IMR-90 (cell line): Measurements from ENCODE around the gene DMP1. TPM values are rescaled to one million over a fixed set of nuclear protein-coding genes. Genes with fewer than 3 reads are reported as not detected.

Experiments
- ATAC-seq: fragments of 200-7000 bp; cut with Tn5 transposase; 2 replicates; pipeline ENCODE4 v1.9.1; 2020; ENCODE audit warnings: low read depth, mild to moderate bottlenecking, moderate library complexity
- BruUV-seq: library from RNA; stranded (reverse); fragments of 400-500 nt; replicated peaks from 2 replicates; lab custom pipeline; 2021; lab: Mats Ljungman, UMichigan
- CTCF ChIA-PET: fragments of 300-600 bp; formaldehyde crosslinking; extraction: SDS; loops from one replicate; lab custom pipeline; 2021; ENCODE audit warnings: antibody characterized with exemption; lab: Yijun Ruan, JAX
- POLR2A ChIA-PET: fragments of 300-600 bp; sonication (Branson Sonifier 250); formaldehyde crosslinking; loops from one replicate; lab custom pipeline; 2022; ENCODE audit warnings: antibody characterized with exemption; ENCODE audit not compliant: unreplicated experiment; lab: Charles Lee
- DNase-seq: peaks from one replicate; pipeline ENCODE4 v3.0.0; 2013
- H2AFZ ChIP-seq: replicated peaks from 2 replicates; pipeline ENCODE3; 2013; ENCODE audit warnings: low read length, mild to moderate bottlenecking; ENCODE audit not compliant: poor library complexity
- H2AK5ac ChIP-seq: 2 replicates; pipeline ENCODE4 v1.6.1; 2013; ENCODE audit warnings: low read depth, low read length, inconsistent platforms
- H2AK9ac ChIP-seq: replicated peaks from 2 replicates; pipeline ENCODE3; 2013; ENCODE audit warnings: mild to moderate bottlenecking, low read depth, low read length, moderate library complexity; ENCODE audit not compliant: poor library complexity
- H2BK120ac ChIP-seq: 2 replicates; pipeline ENCODE4 v1.6.1; 2013; ENCODE audit warnings: low read depth, low read length, inconsistent platforms
- H2BK15ac ChIP-seq: 3 replicates; pipeline ENCODE4 v1.6.1; 2013; ENCODE audit warnings: low read depth, low read length, inconsistent platforms
- H2BK20ac ChIP-seq: 2 replicates; pipeline ENCODE4 v1.6.1; 2013; ENCODE audit warnings: low read depth, mild to moderate bottlenecking, inconsistent platforms, low read length, moderate library complexity
- H2BK5ac ChIP-seq: 2 replicates; pipeline ENCODE4 v1.6.1; 2013; ENCODE audit warnings: mild to moderate bottlenecking, low read depth, low read length, inconsistent platforms; ENCODE audit not compliant: poor library complexity, severe bottlenecking
- H3K14ac ChIP-seq: replicated peaks from 2 replicates; pipeline ENCODE4 v1.6.1; 2013; ENCODE audit warnings: low read depth, low read length, inconsistent platforms
- H3K18ac ChIP-seq: 2 replicates; pipeline ENCODE4 v1.6.1; 2013; ENCODE audit warnings: low read depth, low read length, control low read depth
- H3K23ac ChIP-seq: 2 replicates; pipeline ENCODE4 v1.6.1; 2013; ENCODE audit warnings: low read depth, low read length, inconsistent platforms
- H3K27ac ChIP-seq: 2 replicates; pipeline ENCODE4 v1.5.1; 2013; ENCODE audit warnings: mild to moderate bottlenecking, control low read depth, low read length; ENCODE audit not compliant: insufficient read depth
- H3K27me3 ChIP-seq: 2 replicates; pipeline ENCODE4 v1.6.1; 2013; ENCODE audit warnings: low read length; ENCODE audit not compliant: control insufficient read depth, insufficient read depth
- H3K36me3 ChIP-seq: 2 replicates; pipeline ENCODE4 v1.6.1; 2013; ENCODE audit warnings: low read length, mixed read lengths; ENCODE audit not compliant: control insufficient read depth, insufficient read depth
- H3K4ac ChIP-seq: 2 replicates; pipeline ENCODE4 v1.6.1; 2013; ENCODE audit warnings: low read depth, low read length, inconsistent platforms
- H3K4me1 ChIP-seq: 2 replicates; pipeline ENCODE4 v1.6.1; 2013; ENCODE audit warnings: low read length, mixed read lengths; ENCODE audit not compliant: control insufficient read depth, insufficient read depth
- H3K4me2 ChIP-seq: 2 replicates; pipeline ENCODE4 v1.6.1; 2013; ENCODE audit warnings: low read depth, mild to moderate bottlenecking, control low read depth, low read length, moderate library complexity
- H3K4me3 ChIP-seq: 2 replicates; pipeline ENCODE4 v1.5.1; 2013; ENCODE audit warnings: low read depth, mild to moderate bottlenecking, control low read depth, low read length, moderate library complexity; ENCODE audit not compliant: insufficient read depth
- H3K56ac ChIP-seq: 2 replicates; pipeline ENCODE4 v1.6.1; 2013; ENCODE audit warnings: low read length, inconsistent platforms; ENCODE audit not compliant: insufficient read depth; ENCODE audit errors: extremely low read depth
- H3K79me1 ChIP-seq, 2 experiments: 2 replicates each; pipeline ENCODE4 v1.6.1; 2013; ENCODE audit warnings: low read length in 2 of 2, inconsistent platforms in 1 of 2, low read depth in 1 of 2
- H3K9ac ChIP-seq: 2 replicates; pipeline ENCODE4 v1.6.1; 2013; ENCODE audit warnings: low read depth, low read length, control low read depth
- H3K9me1 ChIP-seq: 2 replicates; pipeline ENCODE4 v1.6.1; 2013; ENCODE audit warnings: low read length, inconsistent platforms; ENCODE audit not compliant: insufficient read depth
- H3K9me3 ChIP-seq: 2 replicates; pipeline ENCODE4 v1.6.1; 2013; ENCODE audit warnings: low read length; ENCODE audit not compliant: control insufficient read depth, insufficient read depth
- H4K20me1 ChIP-seq: 2 replicates; pipeline ENCODE4 v1.6.1; 2013; ENCODE audit warnings: low read length, inconsistent platforms; ENCODE audit not compliant: insufficient read depth
- H4K5ac ChIP-seq: 2 replicates; pipeline ENCODE4 v1.6.1; 2013; ENCODE audit warnings: mild to moderate bottlenecking, low read depth, low read length, control low read depth
- H4K8ac ChIP-seq, 2 experiments: 2 replicates each; pipeline ENCODE4 v1.6.1; 2013; ENCODE audit warnings: low read depth in 2 of 2, low read length in 2 of 2, control low read depth in 1 of 2, inconsistent platforms in 1 of 2
- H4K91ac ChIP-seq: 2 replicates; pipeline ENCODE4 v1.6.1; 2013; ENCODE audit warnings: low read depth, low read length, inconsistent platforms; ENCODE audit not compliant: insufficient read depth
- CEBPB ChIP-seq: IDR thresholded peaks from 2 replicates; pipeline ENCODE4 v1.6.1; 2012; ENCODE audit warnings: low read depth, low read length, improper control_type of control experiment
- CHD1 ChIP-seq: IDR thresholded peaks from 2 replicates; pipeline ENCODE4 v1.6.1; 2012; ENCODE audit warnings: low read depth, low read length, improper control_type of control experiment
- ELK1 ChIP-seq: fragments of 150-350 bp; IDR thresholded peaks from 2 replicates; pipeline ENCODE4 v1.6.1; 2016; ENCODE audit warnings: low read depth, mild to moderate bottlenecking, low read length, moderate library complexity, borderline replicate concordance
- WGBS, 2 experiments: methylation state at CpG; one replicate each; pipeline versions ENCODE4 v1.1.5 to v1.1.7; 2013; ENCODE audit warnings: missing lambda C conversion rate in 2 of 2; ENCODE audit not compliant: insufficient read length in 1 of 2; ENCODE audit errors: extremely low coverage in 2 of 2; 5-methylcytosine and 5-hydroxymethylcytosine counted together
- dilution Hi-C: fragments of 300-500 bp; cut with HindIII; formaldehyde crosslinking; loops from one replicate; pipeline ENCODE4 v1.14.3; 2018; ENCODE audit warnings: low sequenced_read_pairs; ENCODE audit not compliant: unreplicated experiment
- in situ Hi-C: fragments of 300-500 bp; cut with MboI; formaldehyde crosslinking; loops from 3 replicates; pipeline ENCODE4 v1.14.3; 2019; ENCODE audit warnings: low sequenced_read_pairs, inconsistent platforms, mixed read lengths
- intact Hi-C: fragments of 100-400 bp; cut with micrococcal nuclease; formaldehyde crosslinking; loops from 2 replicates; pipeline ENCODE4 v1.10.0; 2022
- polyA plus RNA-seq, 3 experiments: library from polyadenylated mRNA; depleted of rRNA; stranded (reverse); fragments of >200 nt; gene quantifications; 2 replicates each; pipeline ENCODE4 v1.2.3, GENCODE V29; 2012; ENCODE audit warnings: low replicate concordance in 1 of 3
- total RNA-seq: library from RNA; depleted of rRNA; stranded (reverse); fragments of >200 nt; gene quantifications from 2 replicates; pipeline ENCODE4 v1.2.3, GENCODE V29; 2012

The DMP1 gene
- total and polyA plus RNA-seq, 2 of the 4 experiments (the other 2 are of a cell fraction), result not detected

- Histone ChIP-seq H3K14ac (no peak overlapping the region), H3K4ac (no peak overlapping the region), H3K27me3 (peaks cover 2% of the 10 kb centered on the region; the same call in 1 of the 2 replicates), H3K9me3 (no peaks in the 10 kb centered on the region), H2AK9ac (no peak overlapping the region), H2BK15ac (no peak overlapping the region), H2AFZ (no peak overlapping the region), H3K4me1 (no peaks in the 10 kb centered on the region), H2AK5ac (no peak overlapping the region), H3K27ac (no peak overlapping the region), H3K4me2 (no peak overlapping the region), H3K79me1 (no peaks in the 10 kb centered on the region), H4K91ac (no peak overlapping the region), H2BK120ac (no peak overlapping the region), H2BK5ac (no peak overlapping the region), H3K18ac (no peak overlapping the region), H4K20me1 (no peaks in the 10 kb centered on the region), H4K5ac (no peak overlapping the region), H3K23ac (no peak overlapping the region), H4K8ac (no peak overlapping the region), H3K4me3 (no peak overlapping the region), H3K9me1 (no peaks in the 10 kb centered on the region), H3K36me3 (no peaks in the 10 kb centered on the region), H2BK20ac (no peak overlapping the region), H3K9ac (no peak overlapping the region), H3K56ac (no peak overlapping the region)
- dilution Hi-C loops, result no loop called here
- BruUV-seq, result no TSS peak
- TF ChIP-seq ELK1 (no peak), CHD1 (no peak), CEBPB (no peak)
- intact Hi-C loops, result no loop called here
- POLR2A ChIA-PET, result no interaction called here
- no CpG with 5 or more reads among the region's 2 CpGs for WGBS, 2 experiments
- in situ Hi-C loops, result no loop called here
- CTCF ChIA-PET, result no interaction called here
- DNase-seq, result no peak
- no peak for ATAC-seq
Measured at GRCh38 chr4:87624698-87625097, 25.4 kb upstream of the DMP1 start.
